ENCODE results near the gene PIK3C2G. TPM values are rescaled to one million over a fixed set of nuclear protein-coding genes. Genes with fewer than 3 reads are reported as not detected.

PIK3C2G gene
- total RNA-seq, 1 experiment from 2014 or later, result not detected

GRCh38 chr12:18416412-18416811, 155.1 kb downstream of the PIK3C2G start:
- Histone ChIP-seq H3K9me3 (ENCODE audit: control insufficient read depth in 1 of 2, insufficient read depth in 1 of 2, low read depth in 1 of 2, low read length in 2 of 2) (no peaks in the 10 kb centered on the region), H3K4me2 (ENCODE audit: low read length) (no peak overlapping the region), H3K4me1 (ENCODE audit: control insufficient read depth in 1 of 2, insufficient read depth in 2 of 2, low read length in 2 of 2) (no peaks in the 10 kb centered on the region), H3K79me2 (ENCODE audit: insufficient read depth, low read length) (no peaks in the 10 kb centered on the region), H3K27ac (ENCODE audit: low read depth, low read length) (no peak overlapping the region), H3K4me3 (replicated peaks in 1 of 2; ENCODE audit: low read depth in 1 of 2, low read length in 2 of 2) (no peak overlapping the region), H4K20me1 (ENCODE audit: insufficient read depth) (no peaks in the 10 kb centered on the region), H2AFZ (ENCODE audit: low read depth, low read length, poor library complexity, severe bottlenecking) (no peak overlapping the region), H3K9ac (ENCODE audit: low read length) (no peak overlapping the region), H3K9me2 (ENCODE audit: insufficient read depth) (no peaks in the 10 kb centered on the region), H3K27me3 (ENCODE audit: insufficient read depth, low read length) (no peaks in the 10 kb centered on the region), H3K36me3 (ENCODE audit: control insufficient read depth in 1 of 2, insufficient read depth in 2 of 2, low read length in 2 of 2) (no peaks in the 10 kb centered on the region)
- CTCF ChIA-PET, result no interaction called here
- RAD21 ChIA-PET (ENCODE audit: low non-redundant PET in 1 of 2, low total read pairs in 2 of 2, uncharacterized antibody in 2 of 2, unreplicated experiment in 2 of 2), result no interaction called here
- ATAC-seq (no peak), DNase-seq (ENCODE audit: low read depth, low spot score) (no peak)
- no TSS peak for BruUV-seq (replicated peaks)
- intact Hi-C loops (cut with micrococcal nuclease), result no loop called here
- TF ChIP-seq SRF (IDR thresholded peaks at IDR 0.05; ENCODE audit: low read depth) (no peak), JUND (IDR thresholded peaks at IDR 0.05) (no peak), ELF1 (IDR thresholded peaks at IDR 0.05; ENCODE audit: borderline replicate concordance, low read depth) (no peak), YY1 (IDR thresholded peaks at IDR 0.05; ENCODE audit: extremely low read depth, insufficient replicate concordance, low read depth, low read length) (no peak), ZFX (IDR thresholded peaks at IDR 0.05) (no peak), POLR2A (IDR thresholded peaks at IDR 0.05; ENCODE audit: borderline replicate concordance, extremely low read depth, insufficient read depth, insufficient read length) (no peak), TCF7L2 (IDR thresholded peaks at IDR 0.05; ENCODE audit: borderline replicate concordance, extremely low read depth, insufficient read depth, insufficient read length) (no peak)
- POLR2A ChIA-PET, result no interaction called here

- Histone ChIP-seq H4K20me1 (ENCODE audit: insufficient read depth) (no peaks in the 10 kb centered on the region), H2AFZ (ENCODE audit: low read depth, low read length, poor library complexity, severe bottlenecking) (no peak overlapping the region), H3K4me1 (ENCODE audit: control insufficient read depth in 1 of 2, insufficient read depth in 2 of 2, low read length in 2 of 2) (no peaks in the 10 kb centered on the region), H3K4me2 (ENCODE audit: low read length) (no peak overlapping the region), H3K4me3 (replicated peaks in 1 of 2; ENCODE audit: low read depth in 1 of 2, low read length in 2 of 2) (no peak overlapping the region), H3K9me3 (ENCODE audit: control insufficient read depth in 1 of 2, insufficient read depth in 1 of 2, low read depth in 1 of 2, low read length in 2 of 2) (no peaks in the 10 kb centered on the region), H3K9me2 (ENCODE audit: insufficient read depth) (no peaks in the 10 kb centered on the region), H3K79me2 (ENCODE audit: insufficient read depth, low read length) (no peaks in the 10 kb centered on the region), H3K27me3 (ENCODE audit: insufficient read depth, low read length) (no peaks in the 10 kb centered on the region), H3K27ac (ENCODE audit: low read depth, low read length) (no peak overlapping the region), H3K9ac (ENCODE audit: low read length) (no peak overlapping the region), H3K36me3 (ENCODE audit: control insufficient read depth in 1 of 2, insufficient read depth in 2 of 2, low read length in 2 of 2) (no peaks in the 10 kb centered on the region)
- no peak for TF ChIP-seq ZFX (IDR thresholded peaks at IDR 0.05)
- no peak for TF ChIP-seq POLR2A (IDR thresholded peaks at IDR 0.05; ENCODE audit: borderline replicate concordance, extremely low read depth, insufficient read depth, insufficient read length)
- TF ChIP-seq EZH2 (IDR thresholded peaks at IDR 0.05), result no peak
- no peak for TF ChIP-seq SRF (IDR thresholded peaks at IDR 0.05; ENCODE audit: low read depth)
- RAD21 ChIA-PET (ENCODE audit: low non-redundant PET in 1 of 2, low total read pairs in 2 of 2, uncharacterized antibody in 2 of 2, unreplicated experiment in 2 of 2), result no interaction called here
- POLR2A ChIA-PET, result no interaction called here
- ATAC-seq, result no peak
- intact Hi-C loops (cut with micrococcal nuclease), result no loop called here
- no TSS peak for BruUV-seq (replicated peaks)
- CTCF ChIA-PET, result no interaction called here
- DNase-seq (ENCODE audit: low read depth, low spot score), result no peak
These were observed 158.0 kb downstream of the PIK3C2G start for GRCh38 chr12:18419311-18419710.

Measured in HCT116 (cell line).